ENCODE results near the gene GOLPH3.

DNA sequence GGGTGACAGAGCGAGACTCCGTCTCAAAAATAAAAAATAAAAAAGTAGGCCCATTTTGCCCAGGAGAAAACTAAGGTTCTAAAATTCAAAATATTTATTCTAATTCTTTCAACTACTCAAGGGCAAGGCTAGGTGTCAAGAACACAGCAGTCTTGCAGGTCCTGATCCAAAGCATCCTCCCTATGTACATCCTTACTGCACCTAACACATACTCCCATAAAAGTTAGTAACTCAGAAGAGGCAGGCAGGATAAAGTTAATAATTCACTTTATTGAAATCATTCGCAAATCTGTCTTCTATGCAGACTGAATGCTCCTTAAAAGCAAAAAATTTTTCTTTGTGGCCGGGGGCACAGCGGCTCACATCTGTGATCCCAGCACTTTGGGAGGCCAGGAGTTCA is 11.1 kb downstream of the GOLPH3 start:
- TF ChIP-seq, protein P1, sequence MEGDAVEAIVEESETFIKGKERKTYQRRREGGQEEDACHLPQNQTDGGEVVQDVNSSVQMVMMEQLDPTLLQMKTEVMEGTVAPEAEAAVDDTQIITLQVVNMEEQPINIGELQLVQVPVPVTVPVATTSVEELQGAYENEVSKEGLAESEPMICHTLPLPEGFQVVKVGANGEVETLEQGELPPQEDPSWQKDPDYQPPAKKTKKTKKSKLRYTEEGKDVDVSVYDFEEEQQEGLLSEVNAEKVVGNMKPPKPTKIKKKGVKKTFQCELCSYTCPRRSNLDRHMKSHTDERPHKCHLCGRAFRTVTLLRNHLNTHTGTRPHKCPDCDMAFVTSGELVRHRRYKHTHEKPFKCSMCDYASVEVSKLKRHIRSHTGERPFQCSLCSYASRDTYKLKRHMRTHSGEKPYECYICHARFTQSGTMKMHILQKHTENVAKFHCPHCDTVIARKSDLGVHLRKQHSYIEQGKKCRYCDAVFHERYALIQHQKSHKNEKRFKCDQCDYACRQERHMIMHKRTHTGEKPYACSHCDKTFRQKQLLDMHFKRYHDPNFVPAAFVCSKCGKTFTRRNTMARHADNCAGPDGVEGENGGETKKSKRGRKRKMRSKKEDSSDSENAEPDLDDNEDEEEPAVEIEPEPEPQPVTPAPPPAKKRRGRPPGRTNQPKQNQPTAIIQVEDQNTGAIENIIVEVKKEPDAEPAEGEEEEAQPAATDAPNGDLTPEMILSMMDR (IDR thresholded peaks at IDR 0.05) = no peak
- no peak for TF ChIP-seq POLR2A (IDR thresholded peaks at IDR 0.05)
